GM03348 (cell line): ENCODE measurements around the gene TUFM.
"Not testable (repeated sequence)": the region's sequence is repeated elsewhere in the genome, so short reads cannot be mapped to it uniquely, and the experiment has no call there.

ENCODE experiments used
- DNase-seq: peaks from one replicate; pipeline ENCODE4 v3.0.0; 2012; ENCODE audit warnings: low spot score

The TUFM gene

GRCh38 chr16:28875134-28876018, 29.2 kb upstream of the TUFM start:
- DNase-seq: no peak

- no peak for DNase-seq
These were observed 28.3 kb upstream of the TUFM start for GRCh38 chr16:28874406-28874805.

- DNase-seq: peak; percentile 76
These were observed 27.5 kb upstream of the TUFM start for GRCh38 chr16:28873543-28874201.

- no peak for DNase-seq
These were observed 26.8 kb upstream of the TUFM start for GRCh38 chr16:28872952-28873351.

GRCh38 chr16:28869201-28869600, 23.1 kb upstream of the TUFM start:
- no peak for DNase-seq

GRCh38 chr16:28867646-28868045, 21.5 kb upstream of the TUFM start:
- not testable (repeated sequence) for DNase-seq

GRCh38 chr16:28867241-28867640, 21.1 kb upstream of the TUFM start:
- DNase-seq: no peak

- DNase-seq: no peak
These were observed 20.3 kb upstream of the TUFM start for GRCh38 chr16:28866454-28866804.

- no peak for DNase-seq
These were observed 19.7 kb upstream of the TUFM start for GRCh38 chr16:28865722-28866453.

- DNase-seq: no peak
These were observed 19.0 kb upstream of the TUFM start for GRCh38 chr16:28865001-28865688.

GRCh38 chr16:28863929-28864793, 18.0 kb upstream of the TUFM start:
- peak; percentile 57 for DNase-seq

- no peak for DNase-seq
These were observed 13.2 kb upstream of the TUFM start for GRCh38 chr16:28859326-28859725.

- DNase-seq: no peak
These were observed 12.3 kb upstream of the TUFM start for GRCh38 chr16:28858421-28858820.

- DNase-seq: no peak
These were observed 755 bp upstream of the TUFM start for GRCh38 chr16:28846933-28847273.

GRCh38 chr16:28845761-28846079, 428 bp downstream of the TUFM start:
- DNase-seq: no peak

- DNase-seq: peak; percentile 16
These were observed 855 bp downstream of the TUFM start for GRCh38 chr16:28845293-28845692.

- DNase-seq: no peak
These were observed 1.8 kb downstream of the TUFM start for GRCh38 chr16:28844226-28844885.

- DNase-seq: no peak
These were observed 2.4 kb downstream of the TUFM start for GRCh38 chr16:28843766-28844165.

- no peak for DNase-seq
These were observed 3.5 kb downstream of the TUFM start for GRCh38 chr16:28842696-28843095.

GRCh38 chr16:28839899-28840298, 6.2 kb downstream of the TUFM start:
- DNase-seq: no peak

GRCh38 chr16:28839004-28839639, 7.0 kb downstream of the TUFM start:
- DNase-seq: no peak
